Colon (tissue), 2 donors: Measurements from ENCODE around the gene PSMF1.

Experiments
- FAIRE-seq: peaks from 2 replicates; lab custom pipeline; 2012; peaks lifted over from hg19 to GRCh38; lab: Jason Lieb, UNC
- donor health status: control.
- donor health status: control.

PSMF1 gene

GRCh38 chr20:1164871-1165270 lies 46.5 kb downstream of the PSMF1 start:
- FAIRE-seq: no peak

- no peak for FAIRE-seq
Measured at GRCh38 chr20:1165521-1165920, 47.1 kb downstream of the PSMF1 start.

- FAIRE-seq: no peak
Measured at GRCh38 chr20:1165941-1166340, 47.5 kb downstream of the PSMF1 start.

GRCh38 chr20:1166948-1167720 lies 48.7 kb downstream of the PSMF1 start:
- FAIRE-seq: no peak

GRCh38 chr20:1169224-1169623 lies 50.8 kb downstream of the PSMF1 start:
- no peak for FAIRE-seq

- no peak for FAIRE-seq
Measured at GRCh38 chr20:1171461-1172093, 53.2 kb downstream of the PSMF1 start.

- no peak for FAIRE-seq
Measured at GRCh38 chr20:1173698-1174097, 55.3 kb downstream of the PSMF1 start.

GRCh38 chr20:1174787-1175186 lies 56.4 kb downstream of the PSMF1 start:
- no peak for FAIRE-seq

- FAIRE-seq: no peak
Measured at GRCh38 chr20:1177680-1178079, 59.3 kb downstream of the PSMF1 start.

GRCh38 chr20:1178103-1178502 lies 59.7 kb downstream of the PSMF1 start:
- FAIRE-seq: no peak

- no peak for FAIRE-seq
Measured at GRCh38 chr20:1178623-1179022, 60.2 kb downstream of the PSMF1 start.

- no peak for FAIRE-seq
Measured at GRCh38 chr20:1180949-1181348, 62.5 kb downstream of the PSMF1 start.

GRCh38 chr20:1182106-1182505 lies 63.7 kb downstream of the PSMF1 start:
- FAIRE-seq: no peak

GRCh38 chr20:1183153-1183552 lies 64.8 kb downstream of the PSMF1 start:
- no peak for FAIRE-seq

GRCh38 chr20:1184260-1184637 lies 65.8 kb downstream of the PSMF1 start:
- FAIRE-seq: no peak

GRCh38 chr20:1184638-1185315 lies 66.4 kb downstream of the PSMF1 start, which contains the start of gene TMEM74B:
TMEM74B (minus strand) TSS chr20:1184981; CDS start chr20:1183801, 1,180 bp downstream.
- FAIRE-seq: no peak

- no peak for FAIRE-seq
Measured at GRCh38 chr20:1185316-1185741, 66.9 kb downstream of the PSMF1 start.

- FAIRE-seq: no peak
Measured at GRCh38 chr20:1185790-1186334, 67.5 kb downstream of the PSMF1 start.

- no peak for FAIRE-seq
Measured at GRCh38 chr20:1186367-1186991, 68.1 kb downstream of the PSMF1 start.

GRCh38 chr20:1187605-1188171 lies 69.3 kb downstream of the PSMF1 start:
- no peak for FAIRE-seq

- no peak for FAIRE-seq
Measured at GRCh38 chr20:1188347-1188746, 69.9 kb downstream of the PSMF1 start.

- FAIRE-seq: no peak
Measured at GRCh38 chr20:1189827-1190226, 71.4 kb downstream of the PSMF1 start.
